Epithelial cell of alveolus of lung (primary cell): ENCODE measurements around the gene DAZ1. TPM values are rescaled to one million over a fixed set of nuclear protein-coding genes. Genes with fewer than 3 reads are reported as not detected.

Source experiments
- total RNA-seq: library from RNA; depleted of rRNA; stranded (reverse); fragments of >200 nt; gene quantifications from 2 replicates; pipeline ENCODE4 v1.2.1, GENCODE V29; 2015

DAZ1 gene, protein sequence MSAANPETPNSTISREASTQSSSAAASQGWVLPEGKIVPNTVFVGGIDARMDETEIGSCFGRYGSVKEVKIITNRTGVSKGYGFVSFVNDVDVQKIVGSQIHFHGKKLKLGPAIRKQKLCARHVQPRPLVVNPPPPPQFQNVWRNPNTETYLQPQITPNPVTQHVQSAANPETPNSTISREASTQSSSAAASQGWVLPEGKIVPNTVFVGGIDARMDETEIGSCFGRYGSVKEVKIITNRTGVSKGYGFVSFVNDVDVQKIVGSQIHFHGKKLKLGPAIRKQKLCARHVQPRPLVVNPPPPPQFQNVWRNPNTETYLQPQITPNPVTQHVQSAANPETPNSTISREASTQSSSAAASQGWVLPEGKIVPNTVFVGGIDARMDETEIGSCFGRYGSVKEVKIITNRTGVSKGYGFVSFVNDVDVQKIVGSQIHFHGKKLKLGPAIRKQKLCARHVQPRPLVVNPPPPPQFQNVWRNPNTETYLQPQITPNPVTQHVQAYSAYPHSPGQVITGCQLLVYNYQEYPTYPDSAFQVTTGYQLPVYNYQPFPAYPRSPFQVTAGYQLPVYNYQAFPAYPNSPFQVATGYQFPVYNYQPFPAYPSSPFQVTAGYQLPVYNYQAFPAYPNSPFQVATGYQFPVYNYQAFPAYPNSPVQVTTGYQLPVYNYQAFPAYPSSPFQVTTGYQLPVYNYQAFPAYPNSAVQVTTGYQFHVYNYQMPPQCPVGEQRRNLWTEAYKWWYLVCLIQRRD
- total RNA-seq: not detected in 2 replicates

DNA sequence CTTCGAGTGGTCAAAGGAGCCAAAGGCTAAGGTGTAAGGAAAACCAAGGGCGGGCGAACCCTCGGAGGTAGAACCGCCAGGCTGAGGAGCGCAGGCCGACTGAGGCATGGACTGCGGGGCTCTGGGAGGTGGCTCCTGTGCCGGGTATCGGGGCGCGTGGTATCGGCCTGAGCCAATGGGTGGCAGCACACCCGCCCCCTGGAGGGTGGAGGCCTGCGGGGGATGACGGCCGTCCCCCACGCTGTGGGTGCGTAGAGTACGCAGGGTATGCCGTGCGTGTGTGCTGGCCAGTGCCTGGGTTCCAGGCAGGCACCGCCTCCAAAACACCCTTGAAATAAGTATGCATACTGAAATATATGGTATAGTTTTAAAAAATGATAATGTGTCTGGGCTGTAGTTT, at the start of gene DAZ1:
TSS of gene DAZ1 (minus strand) at position 101 of the 400 bp plus-strand sequence. CDS start 208 bp downstream, outside the sequence.

DNA sequence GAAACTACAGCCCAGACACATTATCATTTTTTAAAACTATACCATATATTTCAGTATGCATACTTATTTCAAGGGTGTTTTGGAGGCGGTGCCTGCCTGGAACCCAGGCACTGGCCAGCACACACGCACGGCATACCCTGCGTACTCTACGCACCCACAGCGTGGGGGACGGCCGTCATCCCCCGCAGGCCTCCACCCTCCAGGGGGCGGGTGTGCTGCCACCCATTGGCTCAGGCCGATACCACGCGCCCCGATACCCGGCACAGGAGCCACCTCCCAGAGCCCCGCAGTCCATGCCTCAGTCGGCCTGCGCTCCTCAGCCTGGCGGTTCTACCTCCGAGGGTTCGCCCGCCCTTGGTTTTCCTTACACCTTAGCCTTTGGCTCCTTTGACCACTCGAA, 20.4 kb upstream of the DAZ1 start, which contains the start of gene DAZ2:
TSS of gene DAZ2 (plus strand) at position 301 of the 400 bp plus-strand sequence. CDS start 208 bp downstream, outside the sequence.

Other genes with a start within 250 kb of the DAZ1 start
- not detected in 2 replicates for gene BPY2, start 214.7 kb downstream of the DAZ1 start, total RNA-seq
- gene DAZ2, start 20.5 kb upstream of the DAZ1 start, total RNA-seq: not detected in 2 replicates